ENCODE results near the gene ARHGEF4. TPM values are rescaled to one million over a fixed set of nuclear protein-coding genes. Genes with fewer than 3 reads are reported as not detected.
A peak's percentile ranks its signal among the peaks of the same experiment; 100 is the strongest.
"Not testable (repeated sequence)": the region's sequence is repeated elsewhere in the genome, so short reads cannot be mapped to it uniquely, and the experiment has no call there.

Gene ARHGEF4
- total RNA-seq, 2 experiments from 2014 or later: 0.40 to 0.47 TPM

DNA sequence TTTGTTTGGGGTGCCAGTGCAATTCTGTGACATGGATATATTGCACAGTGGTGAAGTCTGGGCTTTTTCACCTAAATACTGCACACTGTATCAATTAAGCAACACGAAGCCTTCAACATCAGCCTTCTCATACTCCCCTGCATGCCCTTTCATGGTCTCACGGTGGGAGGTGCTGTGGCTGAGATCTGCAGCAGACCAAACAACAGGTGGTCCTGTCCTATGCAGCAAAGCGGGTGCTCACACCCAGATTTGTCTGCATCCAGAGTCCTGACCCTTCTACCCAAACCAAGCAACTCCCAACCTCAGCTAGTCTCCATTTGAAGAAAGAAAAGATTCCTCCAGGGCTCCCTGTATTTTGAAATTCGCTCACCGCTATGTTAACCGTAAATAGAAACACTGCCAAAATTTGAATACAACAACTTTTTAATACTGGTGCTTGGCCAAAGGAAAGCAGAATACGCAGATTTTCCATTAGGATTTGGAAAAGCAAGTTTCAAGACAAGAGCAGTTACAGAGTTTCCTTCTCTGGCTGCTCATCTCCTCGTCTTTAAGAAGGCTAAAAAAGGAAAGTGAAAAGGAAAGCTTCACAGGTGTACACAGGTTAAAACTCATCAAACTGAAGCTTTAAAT, 221.6 kb downstream of the ARHGEF4 start:
- Mint-ChIP-seq H3K4me1 (peaks cover 14% of the 10 kb centered on the region), H3K27ac (no peak overlapping the region), H3K9me3 (no peaks in the 10 kb centered on the region), H3K4me3 (no peak overlapping the region), H3K36me3 (ENCODE audit: low read depth) (peaks cover 27% of the 10 kb centered on the region), H3K27me3 (no peaks in the 10 kb centered on the region)
- ChIA-PET POLR2A (no interaction called here), CTCF (no interaction called here)
- DNase-seq: no peak

GRCh38 chr2:131058920-131059319, 222.2 kb downstream of the ARHGEF4 start:
- no peaks in the 10 kb centered on the region for H3K9me3 Mint-ChIP-seq
- H3K4me3 Mint-ChIP-seq: no peak overlapping the region
- H3K4me1 Mint-ChIP-seq: peaks cover 14% of the 10 kb centered on the region
- H3K27ac Mint-ChIP-seq: peak overlapping the region; percentile 56
- H3K27me3 Mint-ChIP-seq: no peaks in the 10 kb centered on the region
- ChIA-PET POLR2A (no interaction called here), CTCF (interaction anchor here (1.5 kb wide), 1 partner anchor 15 kb away, joined by 3 read pairs; no protein-coding TSS in a partner anchor)
- DNase-seq: no peak
- peaks cover 29% of the 10 kb centered on the region for H3K36me3 Mint-ChIP-seq (ENCODE audit: low read depth)

DNA sequence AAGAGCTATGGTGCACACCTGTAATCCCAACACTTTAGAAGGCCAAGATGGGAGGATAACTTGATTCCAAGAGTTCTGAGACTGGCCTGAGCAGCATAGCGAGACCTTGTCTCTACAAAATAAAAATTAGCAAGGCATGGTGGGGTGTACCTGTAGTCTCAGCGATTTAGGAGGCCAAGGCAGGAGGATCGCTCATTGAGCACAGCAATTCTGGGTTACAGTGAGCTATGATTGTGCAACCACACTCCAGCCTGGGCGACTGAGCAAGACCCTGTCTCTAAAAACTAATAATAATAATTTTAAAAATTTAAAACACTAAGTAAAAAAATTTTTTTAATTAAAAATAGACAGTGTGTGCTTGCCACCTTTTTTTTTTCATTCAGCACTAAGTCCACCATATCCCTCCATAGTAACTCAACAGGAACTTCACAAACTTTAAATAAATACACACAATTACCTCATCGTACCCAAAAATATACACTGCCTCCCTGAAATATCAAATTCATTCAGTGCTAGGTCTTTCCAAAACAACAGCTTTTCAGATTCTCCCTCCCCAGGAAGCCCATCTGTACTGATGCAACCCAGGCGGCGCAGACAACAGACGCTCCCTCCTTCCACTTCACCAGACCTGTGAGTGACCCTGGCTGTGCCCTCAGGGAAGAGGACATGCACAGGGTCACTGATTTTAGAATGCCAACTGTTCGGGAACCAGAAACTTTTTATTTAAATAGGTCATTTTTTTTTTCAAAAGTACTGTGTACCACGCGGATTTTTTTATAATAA, 227.0 kb downstream of the ARHGEF4 start:
- POLR2A ChIA-PET: no interaction called here
- H3K36me3 Mint-ChIP-seq (ENCODE audit: low read depth): peaks cover 30% of the 10 kb centered on the region
- H3K27me3 Mint-ChIP-seq: no peaks in the 10 kb centered on the region
- no peak for DNase-seq
- CTCF ChIA-PET: no interaction called here
- no peak overlapping the region for H3K27ac Mint-ChIP-seq
- H3K4me3 Mint-ChIP-seq: no peak overlapping the region
- H3K9me3 Mint-ChIP-seq: no peaks in the 10 kb centered on the region
- peaks cover 20% of the 10 kb centered on the region for H3K4me1 Mint-ChIP-seq

- Mint-ChIP-seq H3K27ac (no peak overlapping the region), H3K9me3 (no peaks in the 10 kb centered on the region), H3K36me3 (ENCODE audit: low read depth) (peaks cover 38% of the 10 kb centered on the region), H3K27me3 (no peaks in the 10 kb centered on the region), H3K4me1 (peaks cover 18% of the 10 kb centered on the region), H3K4me3 (no peak overlapping the region)
- ChIA-PET CTCF (interaction anchor here (1.3 to 1.8 kb wide), 2 partner anchors 9 to 10 kb away, joined by 3 to 5 read pairs; no protein-coding TSS in a partner anchor), POLR2A (no interaction called here)
- no peak for DNase-seq
Observed at GRCh38 chr2:131064589-131065512, 228.1 kb downstream of the ARHGEF4 start.

- peaks cover 50% of the 10 kb centered on the region for H3K36me3 Mint-ChIP-seq (ENCODE audit: low read depth)
- H3K4me3 Mint-ChIP-seq: no peak overlapping the region
- H3K27ac Mint-ChIP-seq: no peak overlapping the region
- no peaks in the 10 kb centered on the region for H3K9me3 Mint-ChIP-seq
- POLR2A ChIA-PET: no interaction called here
- no peaks in the 10 kb centered on the region for H3K27me3 Mint-ChIP-seq
- H3K4me1 Mint-ChIP-seq: peaks cover 8% of the 10 kb centered on the region
- no peak for DNase-seq
- CTCF ChIA-PET: interaction anchor here (1.4 kb wide), 1 partner anchor 16 kb away, joined by 3 read pairs; no protein-coding TSS in a partner anchor
Observed at GRCh38 chr2:131067465-131068125, 230.9 kb downstream of the ARHGEF4 start.

DNA sequence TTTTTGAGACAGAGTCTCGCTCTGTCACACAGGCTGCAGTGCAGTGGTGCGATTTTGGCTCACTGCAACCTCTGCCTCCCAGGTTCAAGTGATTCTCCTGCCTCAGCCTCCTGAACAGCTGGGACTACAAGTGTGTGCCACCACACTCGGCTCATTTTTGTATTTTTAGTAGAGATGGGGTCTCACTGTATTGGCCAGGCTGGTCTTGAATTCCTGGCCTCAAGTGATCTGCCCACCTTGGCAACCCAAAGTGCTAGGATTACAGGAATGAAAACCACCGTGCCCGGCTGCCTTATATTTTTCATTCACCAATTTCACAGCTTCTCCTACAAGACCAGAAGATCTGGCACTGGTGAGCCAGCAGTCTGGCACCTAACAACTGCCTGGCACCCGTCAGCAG, 231.5 kb downstream of the ARHGEF4 start:
- H3K27me3 Mint-ChIP-seq: not testable (repeated sequence)

GRCh38 chr2:131075578-131075977, 238.9 kb downstream of the ARHGEF4 start:
- DNase-seq, POLR2A ChIA-PET, H3K27me3 Mint-ChIP-seq, CTCF ChIA-PET, H3K4me3 Mint-ChIP-seq, H3K9me3 Mint-ChIP-seq, H3K27ac Mint-ChIP-seq: not testable (repeated sequence)
- Mint-ChIP-seq H3K36me3 (ENCODE audit: low read depth) (peaks cover 56% of the 10 kb centered on the region), H3K4me1 (peaks cover 26% of the 10 kb centered on the region)

More for the DNA sequence above, 231.5 kb downstream of the ARHGEF4 start:
- H3K27ac Mint-ChIP-seq, H3K4me1 Mint-ChIP-seq, H3K4me3 Mint-ChIP-seq, H3K9me3 Mint-ChIP-seq, POLR2A ChIA-PET, DNase-seq: not testable (repeated sequence)
- CTCF ChIA-PET: interaction anchor here (1.4 kb wide), 1 partner anchor 16 kb away, joined by 3 read pairs; no protein-coding TSS in a partner anchor
- H3K36me3 Mint-ChIP-seq (ENCODE audit: low read depth): peaks cover 51% of the 10 kb centered on the region

DNA sequence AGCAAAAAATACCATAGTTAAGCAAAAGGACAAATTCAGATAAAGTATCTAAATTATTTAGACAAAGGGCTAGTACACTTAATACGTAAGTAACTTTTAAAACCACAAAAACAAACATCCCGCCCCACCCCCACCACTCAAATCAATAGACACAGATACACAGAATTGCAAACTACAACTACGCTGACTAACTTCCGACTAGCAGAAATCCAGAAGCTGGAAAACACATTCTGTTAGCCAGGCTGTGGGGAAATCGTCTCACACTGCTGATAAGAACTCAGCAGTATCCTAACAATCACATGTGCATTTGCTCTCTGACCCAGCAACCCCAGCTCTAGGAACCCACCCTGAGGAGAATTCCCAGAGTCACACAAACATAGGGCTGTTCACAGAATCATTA, 240.0 kb downstream of the ARHGEF4 start:
- peaks cover 31% of the 10 kb centered on the region for H3K4me1 Mint-ChIP-seq
- DNase-seq: no peak
- ChIA-PET CTCF (no interaction called here), POLR2A (no interaction called here)
- no peaks in the 10 kb centered on the region for H3K27me3 Mint-ChIP-seq
- H3K9me3 Mint-ChIP-seq: no peaks in the 10 kb centered on the region
- H3K27ac Mint-ChIP-seq: no peak overlapping the region
- peaks cover 59% of the 10 kb centered on the region for H3K36me3 Mint-ChIP-seq (ENCODE audit: low read depth)
- H3K4me3 Mint-ChIP-seq: no peak overlapping the region

DNA sequence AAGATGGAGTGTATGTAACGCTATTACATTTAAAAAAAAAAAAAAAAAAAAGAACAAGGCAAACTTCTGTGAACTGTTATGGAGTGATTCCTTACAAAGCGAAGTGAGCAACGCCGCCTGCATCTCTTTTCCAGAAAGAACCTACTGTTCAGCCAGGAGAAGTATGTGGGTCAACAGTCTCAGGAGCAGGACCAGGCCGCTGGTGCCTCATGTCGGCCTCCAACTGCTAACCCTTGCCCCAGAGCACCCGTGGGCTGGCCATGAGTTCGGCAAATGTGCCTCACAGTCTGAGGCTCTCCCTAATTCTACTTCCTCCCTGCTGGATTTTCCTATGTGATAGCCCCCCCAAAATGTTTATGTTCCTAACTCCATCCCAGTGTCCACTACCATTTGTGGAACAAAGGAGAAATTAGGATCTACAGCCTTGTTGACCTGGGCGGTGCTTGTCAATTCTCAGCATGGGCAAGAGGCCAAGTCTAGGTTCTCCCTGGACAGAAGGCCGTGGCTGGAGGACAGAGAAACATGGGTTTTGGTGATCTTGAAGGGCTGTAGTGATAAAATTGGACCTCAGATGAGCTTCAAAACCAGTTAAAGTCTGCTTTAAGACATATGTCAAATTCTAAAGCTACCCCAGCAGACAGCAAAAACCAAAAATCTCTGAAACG, 240.6 kb downstream of the ARHGEF4 start:
- H3K9me3 Mint-ChIP-seq: no peaks in the 10 kb centered on the region
- no peaks in the 10 kb centered on the region for H3K27me3 Mint-ChIP-seq
- H3K4me1 Mint-ChIP-seq: peaks cover 32% of the 10 kb centered on the region
- no peak overlapping the region for H3K4me3 Mint-ChIP-seq
- H3K36me3 Mint-ChIP-seq (ENCODE audit: low read depth): peaks cover 59% of the 10 kb centered on the region
- DNase-seq: no peak
- no peak overlapping the region for H3K27ac Mint-ChIP-seq
- ChIA-PET CTCF (no interaction called here), POLR2A (no interaction called here)

GRCh38 chr2:131077966-131078365, 241.3 kb downstream of the ARHGEF4 start:
- H3K4me3 Mint-ChIP-seq: no peak overlapping the region
- peaks cover 32% of the 10 kb centered on the region for H3K4me1 Mint-ChIP-seq
- CTCF ChIA-PET: no interaction called here
- H3K9me3 Mint-ChIP-seq: no peaks in the 10 kb centered on the region
- POLR2A ChIA-PET: no interaction called here
- no peaks in the 10 kb centered on the region for H3K27me3 Mint-ChIP-seq
- no peak for DNase-seq
- peaks cover 59% of the 10 kb centered on the region for H3K36me3 Mint-ChIP-seq (ENCODE audit: low read depth)
- H3K27ac Mint-ChIP-seq: peak overlapping the region; percentile 48

- H3K27ac Mint-ChIP-seq: peak overlapping the region; percentile 29
- H3K4me3 Mint-ChIP-seq, POLR2A ChIA-PET, DNase-seq, H3K27me3 Mint-ChIP-seq, H3K9me3 Mint-ChIP-seq: not testable (repeated sequence)
- H3K4me1 Mint-ChIP-seq: peaks cover 31% of the 10 kb centered on the region
- H3K36me3 Mint-ChIP-seq (ENCODE audit: low read depth): peaks cover 58% of the 10 kb centered on the region
- CTCF ChIA-PET: interaction anchor here (0.7 kb wide), 1 partner anchor 67 kb away, joined by 4 read pairs; no protein-coding TSS in a partner anchor
Observed at GRCh38 chr2:131079931-131080330, 243.2 kb downstream of the ARHGEF4 start.

DNA sequence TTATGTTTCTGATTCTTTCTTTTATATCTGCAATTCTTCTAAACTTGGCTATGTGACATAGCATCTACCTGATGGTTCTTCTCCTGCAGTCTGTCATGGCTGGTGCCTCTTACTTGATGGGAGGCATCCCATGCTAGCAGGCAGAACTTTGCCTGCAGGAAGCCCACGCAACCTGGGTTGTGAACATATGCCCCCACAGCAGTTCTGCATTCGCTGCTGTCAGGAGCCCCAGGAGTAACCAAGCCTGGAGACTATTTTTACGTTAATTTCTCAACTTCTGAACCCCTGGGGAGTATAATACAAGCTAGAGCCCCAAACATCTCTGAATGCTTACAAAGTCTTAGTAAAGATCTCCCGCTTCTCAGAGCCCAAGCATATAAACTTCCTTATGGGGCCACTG, 244.5 kb downstream of the ARHGEF4 start:
- no peaks in the 10 kb centered on the region for H3K27me3 Mint-ChIP-seq
- no peak for DNase-seq
- H3K9me3 Mint-ChIP-seq: no peaks in the 10 kb centered on the region
- peaks cover 36% of the 10 kb centered on the region for H3K4me1 Mint-ChIP-seq
- peaks cover 61% of the 10 kb centered on the region for H3K36me3 Mint-ChIP-seq (ENCODE audit: low read depth)
- ChIA-PET CTCF (interaction anchor here (0.7 kb wide), 1 partner anchor 412 kb away, joined by 3 read pairs; no protein-coding TSS in a partner anchor), POLR2A (no interaction called here)
- H3K27ac Mint-ChIP-seq: no peak overlapping the region
- no peak overlapping the region for H3K4me3 Mint-ChIP-seq
